ENCODE results near the gene CAP1. TPM values are rescaled to one million over a fixed set of nuclear protein-coding genes. Genes with fewer than 3 reads are reported as not detected.

Gene CAP1
- total and polyA plus RNA-seq, 9 of the 15 experiments (the other 6 are each of a cell fraction or from before 2014, with no cell fraction given): 230 to 658 (median 281) TPM

GRCh38 chr1:40064797-40065499 is 24.4 kb downstream of the CAP1 start (continued):
- TF ChIP-seq ZNF280B (CRISPR knock-in tag; IDR thresholded peaks at IDR 0.05) (0 out of 2 replicates have a peak, but pooled peaks have one; percentile 47), PTRF (tag; IDR thresholded peaks at IDR 0.05) (no peak), SMAD3 (CRISPR knock-in tag; conservative IDR thresholded peaks at IDR 0.05) (peak; percentile 68; the same call in 1 of the 2 replicates), E2F5 (CRISPR knock-in tag; IDR thresholded peaks at IDR 0.05) (no peak), ARID1B (IDR thresholded peaks at IDR 0.05) (0 out of 2 replicates have a peak, but pooled peaks have one; percentile 21), MEF2A (IDR thresholded peaks at IDR 0.05; ENCODE audit: control insufficient read depth, low read depth, low read length) (no peak), ELF4 (CRISPR knock-in tag; IDR thresholded peaks at IDR 0.05) (0 out of 2 replicates have a peak, but pooled peaks have one; percentile 26), ZNF175 (CRISPR knock-in tag; IDR thresholded peaks at IDR 0.05; ENCODE audit: low read depth) (peak; percentile 76; the same call in 1 of the 2 replicates), SPI1 (IDR thresholded peaks at IDR 0.05; ENCODE audit: borderline replicate concordance, low read depth, low read length) (peak; percentile 94), GABPA (tag; conservative IDR thresholded peaks at IDR 0.05; ENCODE audit: low read depth) (peak; percentile 45), ETV6 (IDR thresholded peaks at IDR 0.05; ENCODE audit: borderline replicate concordance in 1 of 2, low read depth in 2 of 2, low read length in 1 of 2) (peak in 1 of 2 experiments; percentile 55; a peak in 1 of 4 replicates), ETV6 (CRISPR knock-in tag; IDR thresholded peaks at IDR 0.05; ENCODE audit: borderline replicate concordance) (no peak), SMAD4 (CRISPR knock-in tag; conservative IDR thresholded peaks at IDR 0.05) (peak; percentile 26; the same call in 1 of the 2 replicates), ZFP1 (CRISPR knock-in tag; IDR thresholded peaks at IDR 0.05) (peak; percentile 88)
